GM18909 (cell line): ENCODE measurements around the gene GALP.
"Not testable (repeated sequence)": the region's sequence is repeated elsewhere in the genome, so short reads cannot be mapped to it uniquely, and the experiment has no call there.

Experiments used
- ATAC-seq: cut with Tn5 transposase; IDR thresholded peaks from one replicate; pipeline ENCODE4 v1.9.1; 2021; ENCODE audit warnings: mild to moderate bottlenecking; ENCODE audit not compliant: unreplicated experiment, poor library complexity

GALP gene

GRCh38 chr19:56175861-56176307 is at the start of gene GALP:
Gene GALP, plus strand, starts transcription at chr19:56176008. Its CDS starts 1,101 bp downstream, at chr19:56177109.
- not testable (repeated sequence) for ATAC-seq

- no peak for ATAC-seq
These were observed 48.6 kb upstream of the GALP start for GRCh38 chr19:56126983-56127780.

DNA sequence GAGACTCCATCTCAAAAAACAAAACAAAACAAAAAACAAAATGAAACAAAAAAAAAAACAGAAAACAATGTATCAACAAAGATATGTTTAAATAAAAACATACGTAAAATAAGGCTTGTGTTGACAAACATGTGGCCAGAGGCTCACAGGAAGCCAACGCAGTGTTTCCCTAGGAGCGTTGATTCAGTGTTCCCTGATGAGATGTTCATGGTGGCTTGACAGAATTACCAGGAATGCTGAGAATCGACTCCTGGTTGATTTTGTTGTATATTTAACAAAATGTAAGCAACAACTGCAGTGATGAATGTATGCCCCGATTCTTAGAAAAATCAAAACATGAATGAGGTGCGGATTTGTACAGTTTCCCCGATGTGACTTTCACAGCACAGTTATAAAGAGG is 45.8 kb upstream of the GALP start:
- no peak for ATAC-seq

DNA sequence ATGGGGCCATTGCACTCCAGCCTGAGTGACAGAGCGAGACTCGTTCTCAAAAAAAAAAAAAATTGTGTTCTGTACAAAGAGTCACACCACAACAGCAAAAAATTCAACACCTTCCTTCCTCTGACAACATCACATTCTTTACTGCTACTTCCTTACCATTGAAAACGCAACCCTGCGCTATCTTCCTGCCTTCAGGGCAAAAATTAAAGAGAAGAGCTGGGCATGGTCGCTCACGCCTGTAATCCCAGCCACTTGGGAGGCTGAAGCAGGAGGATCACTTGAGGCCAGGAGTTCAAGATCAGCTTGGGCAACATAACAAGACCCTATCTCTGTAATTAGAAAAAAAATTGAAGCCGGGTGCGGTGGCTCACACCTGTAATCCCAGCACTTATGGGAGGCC is 44.2 kb upstream of the GALP start:
- ATAC-seq: no peak

GRCh38 chr19:56132316-56132822 is 43.4 kb upstream of the GALP start:
- no peak for ATAC-seq

DNA sequence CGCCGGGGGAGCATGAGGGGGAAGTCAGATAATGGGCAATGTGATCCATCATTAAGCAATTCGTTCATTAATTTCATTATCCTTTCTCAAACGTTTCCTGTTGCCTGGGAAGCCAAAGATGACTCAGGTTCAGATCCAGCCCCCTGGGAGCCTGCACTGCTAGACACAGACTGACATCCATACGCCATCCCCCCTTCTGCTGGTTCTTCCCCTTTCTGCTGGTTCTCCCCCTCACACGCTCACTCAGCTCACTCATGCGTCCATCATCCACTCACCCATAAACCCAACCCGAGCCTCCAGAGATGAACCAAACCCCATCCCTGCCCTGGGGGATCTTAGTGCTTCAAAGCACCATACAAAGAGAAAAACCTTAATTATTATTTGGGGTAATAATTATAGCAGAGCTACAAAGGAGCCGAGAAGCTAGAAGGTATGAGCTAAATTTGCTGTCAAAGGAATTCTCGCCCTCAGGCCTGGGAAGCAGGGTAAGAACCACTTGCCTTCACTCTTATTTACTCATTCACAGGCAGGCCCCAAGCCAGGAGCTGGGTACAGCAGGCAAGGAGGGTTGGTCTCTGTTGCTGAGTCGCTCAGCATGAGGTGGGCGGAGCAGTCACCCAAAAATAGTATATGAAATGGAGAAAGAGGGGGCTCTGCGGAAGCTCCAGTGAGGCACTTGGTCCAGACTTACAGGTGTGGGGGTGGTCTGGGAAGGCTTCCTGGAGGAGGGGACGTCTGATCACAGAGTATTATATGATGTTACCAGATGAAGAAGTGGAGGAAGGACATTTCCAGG is 41.8 kb upstream of the GALP start:
- peak; percentile 72 for ATAC-seq

GRCh38 chr19:56134654-56134921 is 41.2 kb upstream of the GALP start:
- no peak for ATAC-seq

GRCh38 chr19:56136362-56136761 is 39.4 kb upstream of the GALP start:
- no peak for ATAC-seq

- ATAC-seq: no peak
These were observed 38.4 kb upstream of the GALP start for GRCh38 chr19:56137405-56137804.

DNA sequence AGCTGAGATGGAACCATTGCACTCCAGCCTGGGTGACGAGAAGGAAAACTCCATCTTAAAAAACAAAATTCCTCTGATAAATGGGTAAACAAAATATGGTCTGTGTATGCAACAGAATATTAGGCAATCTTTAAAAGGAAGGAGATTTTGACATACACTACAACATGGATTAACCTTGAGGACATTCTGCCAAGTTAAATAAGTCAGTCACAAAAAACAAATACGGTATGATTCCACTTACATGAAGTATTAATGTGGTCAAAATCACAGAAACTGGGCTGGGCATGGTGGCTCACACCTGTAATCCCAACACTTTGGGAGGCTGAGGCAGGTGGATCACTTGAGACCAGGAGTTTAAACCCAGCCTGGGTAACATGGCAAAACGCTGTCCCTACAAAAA is 37.7 kb upstream of the GALP start:
- ATAC-seq: no peak

DNA sequence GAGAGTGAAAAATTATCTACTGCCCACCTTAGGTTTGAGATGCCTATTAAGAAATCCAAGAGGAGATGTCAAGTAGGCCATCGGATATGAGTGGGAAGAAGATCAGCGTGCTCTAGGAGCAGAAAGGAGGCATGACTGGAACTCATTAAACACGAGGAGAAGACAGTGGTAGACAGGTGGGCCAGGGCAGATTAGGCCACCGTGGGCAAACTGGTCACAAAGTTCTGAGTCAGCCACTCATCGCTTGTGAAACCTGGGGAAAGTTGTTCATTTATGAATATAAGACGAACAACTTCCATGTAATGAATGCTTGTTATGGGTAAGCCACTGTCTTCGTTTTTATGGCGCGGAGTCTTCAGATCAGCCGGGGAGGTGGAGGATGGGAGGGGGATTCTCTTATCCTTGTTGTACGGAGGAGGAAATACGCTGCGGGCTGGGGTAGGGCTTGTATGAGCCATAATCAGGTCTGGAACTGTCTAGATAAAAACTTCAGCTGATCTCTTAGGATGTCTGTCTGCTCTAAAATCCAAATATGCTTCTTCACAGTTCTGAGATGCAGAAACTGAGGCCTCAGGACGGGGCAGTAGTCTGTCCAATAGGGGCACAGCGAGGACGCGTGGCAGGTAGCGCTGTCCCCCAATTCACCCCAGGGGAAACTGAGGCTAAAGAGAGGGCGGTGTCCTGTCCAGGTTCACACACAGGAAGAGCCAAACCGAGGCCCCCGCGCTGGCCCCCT is 35.8 kb upstream of the GALP start:
- no peak for ATAC-seq

GRCh38 chr19:56140583-56141416 is 35.0 kb upstream of the GALP start, which contains the start of gene ZNF444:
Gene ZNF444, plus strand, starts transcription at chr19:56141287. Its CDS starts 5,625 bp downstream, at chr19:56146912.
- ATAC-seq: peak; percentile 91

- ATAC-seq: no peak
These were observed 34.3 kb upstream of the GALP start for GRCh38 chr19:56141417-56141993.

GRCh38 chr19:56142087-56142787 is 33.6 kb upstream of the GALP start:
- ATAC-seq: no peak

- no peak for ATAC-seq
These were observed 32.8 kb upstream of the GALP start for GRCh38 chr19:56142897-56143434.

- ATAC-seq: no peak
These were observed 31.4 kb upstream of the GALP start for GRCh38 chr19:56144376-56144775.

GRCh38 chr19:56144831-56145230 is 31.0 kb upstream of the GALP start:
- no peak for ATAC-seq

DNA sequence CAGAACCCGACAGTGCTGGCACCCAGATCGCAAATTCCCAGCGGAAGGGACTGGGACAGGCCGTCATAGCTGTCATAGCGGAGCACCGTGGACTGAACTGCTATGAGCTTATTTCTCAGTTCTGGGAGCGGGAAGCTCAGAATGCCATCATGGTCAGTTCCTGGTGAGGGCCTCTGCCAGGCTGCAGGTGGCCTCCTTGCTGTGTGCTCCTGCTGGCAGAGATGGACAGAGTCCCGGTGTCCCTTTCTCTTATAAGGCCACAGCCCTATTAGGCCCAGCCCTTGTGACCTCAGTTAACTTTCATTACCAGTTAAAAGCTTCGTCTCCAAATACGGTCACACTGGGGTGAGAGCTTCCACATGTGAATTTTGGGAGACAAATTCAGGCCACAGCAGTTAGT is 30.1 kb upstream of the GALP start:
- ATAC-seq: no peak

DNA sequence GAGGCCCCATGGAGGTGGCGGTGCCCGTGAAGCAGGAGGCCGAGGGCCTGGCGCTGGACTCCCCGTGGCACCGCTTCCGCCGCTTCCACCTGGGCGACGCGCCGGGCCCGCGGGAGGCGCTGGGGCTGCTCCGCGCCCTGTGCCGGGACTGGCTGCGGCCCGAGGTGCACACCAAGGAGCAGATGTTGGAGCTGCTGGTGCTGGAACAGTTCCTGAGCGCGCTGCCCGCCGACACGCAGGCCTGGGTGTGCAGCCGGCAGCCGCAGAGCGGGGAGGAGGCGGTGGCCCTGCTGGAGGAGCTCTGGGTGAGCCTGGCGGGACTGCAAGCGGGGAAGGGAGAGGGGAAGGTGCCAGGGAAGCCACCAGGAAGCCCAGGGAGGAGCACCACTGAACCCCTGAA is 28.9 kb upstream of the GALP start:
- no peak for ATAC-seq
